Measurements from ENCODE around the gene CNOT8.

DNA sequence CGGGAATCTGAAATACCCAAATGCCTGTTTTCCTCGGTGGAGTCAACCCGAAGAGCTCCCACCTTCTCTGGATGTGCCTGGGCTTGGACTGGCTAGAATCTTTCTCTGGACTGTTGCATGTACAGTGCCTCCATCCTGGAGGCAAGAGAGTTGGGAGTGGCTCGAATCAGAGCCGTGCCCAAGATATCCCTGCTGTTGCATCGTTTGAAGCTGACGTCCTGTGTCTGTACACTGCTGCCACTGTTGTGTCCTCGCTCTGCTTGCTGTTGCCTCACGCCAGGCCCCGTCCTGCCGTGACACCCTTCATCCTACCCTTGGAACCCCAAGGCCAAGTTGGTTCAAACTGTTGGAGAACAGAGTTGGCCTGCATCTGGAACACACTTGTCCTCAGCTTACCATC, 43.4 kb upstream of the CNOT8 start:
- TF ChIP-seq, protein P1, sequence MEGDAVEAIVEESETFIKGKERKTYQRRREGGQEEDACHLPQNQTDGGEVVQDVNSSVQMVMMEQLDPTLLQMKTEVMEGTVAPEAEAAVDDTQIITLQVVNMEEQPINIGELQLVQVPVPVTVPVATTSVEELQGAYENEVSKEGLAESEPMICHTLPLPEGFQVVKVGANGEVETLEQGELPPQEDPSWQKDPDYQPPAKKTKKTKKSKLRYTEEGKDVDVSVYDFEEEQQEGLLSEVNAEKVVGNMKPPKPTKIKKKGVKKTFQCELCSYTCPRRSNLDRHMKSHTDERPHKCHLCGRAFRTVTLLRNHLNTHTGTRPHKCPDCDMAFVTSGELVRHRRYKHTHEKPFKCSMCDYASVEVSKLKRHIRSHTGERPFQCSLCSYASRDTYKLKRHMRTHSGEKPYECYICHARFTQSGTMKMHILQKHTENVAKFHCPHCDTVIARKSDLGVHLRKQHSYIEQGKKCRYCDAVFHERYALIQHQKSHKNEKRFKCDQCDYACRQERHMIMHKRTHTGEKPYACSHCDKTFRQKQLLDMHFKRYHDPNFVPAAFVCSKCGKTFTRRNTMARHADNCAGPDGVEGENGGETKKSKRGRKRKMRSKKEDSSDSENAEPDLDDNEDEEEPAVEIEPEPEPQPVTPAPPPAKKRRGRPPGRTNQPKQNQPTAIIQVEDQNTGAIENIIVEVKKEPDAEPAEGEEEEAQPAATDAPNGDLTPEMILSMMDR (IDR thresholded peaks at IDR 0.05), result no peak
- TF ChIP-seq POLR2A (IDR thresholded peaks at IDR 0.05), result no peak

All from lower leg skin (tissue), 3 donors.